Fibroblast of villous mesenchyme (primary cell): ENCODE measurements around the gene UNC93A. TPM values are rescaled to one million over a fixed set of nuclear protein-coding genes. Genes with fewer than 3 reads are reported as not detected.
"Not testable (repeated sequence)": the region's sequence is repeated elsewhere in the genome, so short reads cannot be mapped to it uniquely, and the experiment has no call there.

Experiments
- DNase-seq: peaks from one replicate; pipeline ENCODE4 v3.0.0-alpha.2; 2010; ENCODE audit warnings: low read depth
- H3K4me3 ChIP-seq: 2 replicates; pipeline ENCODE4 v1.5.1; 2011; ENCODE audit warnings: low read depth, mild to moderate bottlenecking, low read length
- CTCF ChIP-seq: IDR thresholded peaks from 2 replicates; pipeline ENCODE4 v1.5.1; 2012; ENCODE audit warnings: low read depth, mild to moderate bottlenecking, low read length; ENCODE audit not compliant: insufficient read depth
- total RNA-seq: library from RNA; depleted of rRNA; stranded (reverse); fragments of >200 nt; gene quantifications from 2 replicates; pipeline ENCODE4 v1.2.3, GENCODE V29; 2012

Gene UNC93A
- total RNA-seq, 1 donor, result not detected

GRCh38 chr6:167303675-167304625 is 12.8 kb downstream of the UNC93A start:
- H3K4me3 ChIP-seq, result no peak overlapping the region
- TF ChIP-seq CTCF, result no peak
- no peak for DNase-seq

- no peak overlapping the region for H3K4me3 ChIP-seq
- DNase-seq, result no peak
- TF ChIP-seq CTCF, result no peak
Observed at GRCh38 chr6:167304912-167305311, 13.8 kb downstream of the UNC93A start.

GRCh38 chr6:167305796-167306195 is 14.7 kb downstream of the UNC93A start:
- H3K4me3 ChIP-seq, result no peak overlapping the region
- TF ChIP-seq CTCF, result no peak
- no peak for DNase-seq

- DNase-seq, result no peak
- no peak for TF ChIP-seq CTCF
- H3K4me3 ChIP-seq, result no peak overlapping the region
Observed at GRCh38 chr6:167306401-167306998, 15.4 kb downstream of the UNC93A start.

- TF ChIP-seq CTCF, result no peak
- no peak overlapping the region for H3K4me3 ChIP-seq
- DNase-seq, result no peak
Observed at GRCh38 chr6:167307342-167307955, 16.3 kb downstream of the UNC93A start.

- no peak overlapping the region for H3K4me3 ChIP-seq
- no peak for TF ChIP-seq CTCF
- DNase-seq, result no peak
Observed at GRCh38 chr6:167308207-167308606, 17.1 kb downstream of the UNC93A start.

- not testable (repeated sequence) for DNase-seq
Observed at GRCh38 chr6:167309355-167310192, 18.5 kb downstream of the UNC93A start.

More at GRCh38 chr6:167309355-167310192, 18.5 kb downstream of the UNC93A start:
- not testable (repeated sequence) for H3K4me3 ChIP-seq
